GM10266 (cell line): ENCODE results near the gene ST7.

Source experiments
- DNase-seq: peaks from one replicate; pipeline ENCODE4 v3.0.0; 2012; ENCODE audit errors: extremely low spot score
- CTCF ChIP-seq: IDR thresholded peaks from 2 replicates; pipeline ENCODE4 v1.5.1; 2012; ENCODE audit warnings: mild to moderate bottlenecking, low read depth; ENCODE audit not compliant: control insufficient read depth, insufficient read depth; ENCODE audit errors: missing control alignments

The ST7 gene

GRCh38 chr7:117227091-117227490, 273.8 kb downstream of the ST7 start:
- no peak for DNase-seq
- no peak for TF ChIP-seq CTCF

- no peak for TF ChIP-seq CTCF
- DNase-seq: no peak
Observed at GRCh38 chr7:117229350-117229749, 276.0 kb downstream of the ST7 start.

GRCh38 chr7:117230276-117231046, 277.2 kb downstream of the ST7 start:
- no peak for TF ChIP-seq CTCF
- DNase-seq: no peak

GRCh38 chr7:117231047-117231359, 277.7 kb downstream of the ST7 start:
- no peak for TF ChIP-seq CTCF
- no peak for DNase-seq

GRCh38 chr7:117237646-117238045, 284.3 kb downstream of the ST7 start:
- no peak for DNase-seq
- no peak for TF ChIP-seq CTCF

GRCh38 chr7:117238472-117238871, 285.2 kb downstream of the ST7 start:
- no peak for TF ChIP-seq CTCF
- DNase-seq: no peak

- no peak for DNase-seq
- TF ChIP-seq CTCF: no peak
Observed at GRCh38 chr7:117238937-117239336, 285.6 kb downstream of the ST7 start.
